HTERT RPE-1 (cell line): Measurements from ENCODE around the gene SV2B.
"Not testable (repeated sequence)": the region's sequence is repeated elsewhere in the genome, so short reads cannot be mapped to it uniquely, and the experiment has no call there.

ENCODE experiments used
- in situ Hi-C: fragments of 300-500 bp; cut with MboI; formaldehyde crosslinking; loops from 4 replicates; pipeline ENCODE4 v1.14.3; 2020; ENCODE audit warnings: low sequenced_read_pairs

The SV2B gene

GRCh38 chr15:91304210-91304609, 204.2 kb downstream of the SV2B start:
- in situ Hi-C loops, result no loop called here

- in situ Hi-C loops, result no loop called here
These were observed 204.7 kb downstream of the SV2B start for GRCh38 chr15:91304786-91305185.

- in situ Hi-C loops, result no loop called here
These were observed 206.1 kb downstream of the SV2B start for GRCh38 chr15:91306144-91306543.

- in situ Hi-C loops, result no loop called here
These were observed 207.5 kb downstream of the SV2B start for GRCh38 chr15:91307601-91308000.

- in situ Hi-C loops, result no loop called here
These were observed 208.1 kb downstream of the SV2B start for GRCh38 chr15:91308199-91308598.

- in situ Hi-C loops, result no loop called here
These were observed 208.8 kb downstream of the SV2B start for GRCh38 chr15:91308855-91309254.

- in situ Hi-C loops, result no loop called here
These were observed 211.9 kb downstream of the SV2B start for GRCh38 chr15:91311986-91312385.

- in situ Hi-C loops, result no loop called here
These were observed 216.1 kb downstream of the SV2B start for GRCh38 chr15:91316126-91316525.

GRCh38 chr15:91318516-91318915, 218.5 kb downstream of the SV2B start:
- in situ Hi-C loops, result no loop called here

- in situ Hi-C loops, result no loop called here
These were observed 218.9 kb downstream of the SV2B start for GRCh38 chr15:91318931-91319330.

GRCh38 chr15:91319371-91320059, 219.5 kb downstream of the SV2B start:
- in situ Hi-C loops, result no loop called here

GRCh38 chr15:91320101-91320500, 220.0 kb downstream of the SV2B start:
- in situ Hi-C loops, result no loop called here

GRCh38 chr15:91329914-91330313, 229.9 kb downstream of the SV2B start:
- in situ Hi-C loops, result no loop called here

GRCh38 chr15:91331581-91331980, 231.5 kb downstream of the SV2B start:
- in situ Hi-C loops, result no loop called here

GRCh38 chr15:91335702-91336101, 235.6 kb downstream of the SV2B start:
- in situ Hi-C loops, result no loop called here

- in situ Hi-C loops, result no loop called here
These were observed 236.6 kb downstream of the SV2B start for GRCh38 chr15:91336687-91337086.

- in situ Hi-C loops, result no loop called here
These were observed 238.7 kb downstream of the SV2B start for GRCh38 chr15:91338766-91339165.

GRCh38 chr15:91342097-91342496, 242.0 kb downstream of the SV2B start:
- in situ Hi-C loops, result no loop called here

- in situ Hi-C loops, result not testable (repeated sequence)
These were observed 244.9 kb downstream of the SV2B start for GRCh38 chr15:91344912-91345311.

- in situ Hi-C loops, result no loop called here
These were observed 245.7 kb downstream of the SV2B start for GRCh38 chr15:91345736-91346135.

- in situ Hi-C loops, result no loop called here
These were observed 246.2 kb downstream of the SV2B start for GRCh38 chr15:91346259-91346658.

- in situ Hi-C loops, result no loop called here
These were observed 248.9 kb downstream of the SV2B start for GRCh38 chr15:91348752-91349500.
